ENCODE measurements around the gene TMEM91. TPM values are rescaled to one million over a fixed set of nuclear protein-coding genes. Genes with fewer than 3 reads are reported as not detected.

TMEM91 gene
- total and polyA plus RNA-seq, 2 of the 13 experiments (the other 11 are each of a cell fraction or from before 2014, with no cell fraction given) = 6.3 to 10.3 TPM

DNA sequence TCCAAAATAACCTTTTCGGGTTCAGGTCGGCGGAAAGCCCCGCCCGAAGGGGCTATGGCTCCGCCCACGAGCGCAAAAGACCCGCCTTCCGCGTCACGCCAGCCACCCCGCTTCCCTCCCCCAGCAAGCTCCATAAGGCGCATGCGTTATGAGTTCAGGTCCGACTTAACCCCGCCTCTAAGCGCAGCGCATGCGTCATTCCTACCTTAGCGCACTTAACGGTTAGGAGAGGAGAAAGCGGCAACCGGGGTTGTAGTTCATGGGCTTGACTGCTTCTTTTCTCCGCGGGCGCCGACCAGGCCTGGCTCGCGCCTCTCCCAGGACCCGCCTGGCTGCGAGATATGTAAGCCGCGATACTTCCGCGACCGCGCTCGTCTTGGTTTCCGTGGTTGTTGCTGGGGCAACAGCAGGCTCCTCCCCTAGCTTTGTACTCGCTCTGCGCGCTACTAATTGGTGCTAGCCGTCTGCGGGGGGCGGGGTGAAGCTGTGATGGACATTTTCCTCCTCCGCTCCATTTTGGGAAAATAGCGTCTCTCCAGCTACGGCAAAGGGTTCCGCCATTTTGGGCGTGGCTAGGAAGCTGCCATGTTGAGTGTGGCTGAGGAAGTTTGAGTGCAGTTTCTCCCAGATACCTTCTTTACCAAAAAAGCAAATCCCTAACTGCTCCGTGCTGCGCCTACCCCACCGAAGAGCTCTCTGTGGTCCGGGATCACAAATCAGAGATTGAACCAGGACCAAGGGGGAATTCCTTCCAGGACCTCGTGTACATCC lies 12.4 kb upstream of the TMEM91 start, which contains the start of gene B9D2 (continued):
- no peak for TF ChIP-seq ZIK1 (CRISPR knock-in tag; IDR thresholded peaks at IDR 0.05; ENCODE audit: borderline replicate concordance, low read depth)
- TF ChIP-seq SOX5 (CRISPR knock-in tag; IDR thresholded peaks at IDR 0.05; ENCODE audit: borderline replicate concordance) = no peak
- no peak for TF ChIP-seq ZNF577 (CRISPR knock-in tag; IDR thresholded peaks at IDR 0.05; ENCODE audit: borderline replicate concordance, low read depth)
- TF ChIP-seq ARNT (IDR thresholded peaks at IDR 0.05) = no peak
- TF ChIP-seq, protein P1, sequence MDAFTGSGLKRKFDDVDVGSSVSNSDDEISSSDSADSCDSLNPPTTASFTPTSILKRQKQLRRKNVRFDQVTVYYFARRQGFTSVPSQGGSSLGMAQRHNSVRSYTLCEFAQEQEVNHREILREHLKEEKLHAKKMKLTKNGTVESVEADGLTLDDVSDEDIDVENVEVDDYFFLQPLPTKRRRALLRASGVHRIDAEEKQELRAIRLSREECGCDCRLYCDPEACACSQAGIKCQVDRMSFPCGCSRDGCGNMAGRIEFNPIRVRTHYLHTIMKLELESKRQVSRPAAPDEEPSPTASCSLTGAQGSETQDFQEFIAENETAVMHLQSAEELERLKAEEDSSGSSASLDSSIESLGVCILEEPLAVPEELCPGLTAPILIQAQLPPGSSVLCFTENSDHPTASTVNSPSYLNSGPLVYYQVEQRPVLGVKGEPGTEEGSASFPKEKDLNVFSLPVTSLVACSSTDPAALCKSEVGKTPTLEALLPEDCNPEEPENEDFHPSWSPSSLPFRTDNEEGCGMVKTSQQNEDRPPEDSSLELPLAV (CRISPR knock-in tag; conservative IDR thresholded peaks at IDR 0.05; ENCODE audit: low read depth) = no peak
- peak; percentile 50 for TF ChIP-seq TAF15 (IDR thresholded peaks at IDR 0.05; ENCODE audit: low read depth, low read length, poor library complexity, severe bottlenecking)
- TF ChIP-seq, protein P2, sequence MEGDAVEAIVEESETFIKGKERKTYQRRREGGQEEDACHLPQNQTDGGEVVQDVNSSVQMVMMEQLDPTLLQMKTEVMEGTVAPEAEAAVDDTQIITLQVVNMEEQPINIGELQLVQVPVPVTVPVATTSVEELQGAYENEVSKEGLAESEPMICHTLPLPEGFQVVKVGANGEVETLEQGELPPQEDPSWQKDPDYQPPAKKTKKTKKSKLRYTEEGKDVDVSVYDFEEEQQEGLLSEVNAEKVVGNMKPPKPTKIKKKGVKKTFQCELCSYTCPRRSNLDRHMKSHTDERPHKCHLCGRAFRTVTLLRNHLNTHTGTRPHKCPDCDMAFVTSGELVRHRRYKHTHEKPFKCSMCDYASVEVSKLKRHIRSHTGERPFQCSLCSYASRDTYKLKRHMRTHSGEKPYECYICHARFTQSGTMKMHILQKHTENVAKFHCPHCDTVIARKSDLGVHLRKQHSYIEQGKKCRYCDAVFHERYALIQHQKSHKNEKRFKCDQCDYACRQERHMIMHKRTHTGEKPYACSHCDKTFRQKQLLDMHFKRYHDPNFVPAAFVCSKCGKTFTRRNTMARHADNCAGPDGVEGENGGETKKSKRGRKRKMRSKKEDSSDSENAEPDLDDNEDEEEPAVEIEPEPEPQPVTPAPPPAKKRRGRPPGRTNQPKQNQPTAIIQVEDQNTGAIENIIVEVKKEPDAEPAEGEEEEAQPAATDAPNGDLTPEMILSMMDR (CRISPR knock-in tag; IDR thresholded peaks at IDR 0.05) = no peak
- TF ChIP-seq ZSCAN9 (CRISPR knock-in tag; IDR thresholded peaks at IDR 0.05; ENCODE audit: borderline replicate concordance) = no peak
- no peak for TF ChIP-seq SRSF4 (IDR thresholded peaks at IDR 0.05; ENCODE audit: low read depth, low read length, poor library complexity, severe bottlenecking)
- TF ChIP-seq DR1 (CRISPR knock-in tag; IDR thresholded peaks at IDR 0.05) = 0 out of 2 replicates have a peak, but pooled peaks have one; percentile 22
- TF ChIP-seq, protein P3, sequence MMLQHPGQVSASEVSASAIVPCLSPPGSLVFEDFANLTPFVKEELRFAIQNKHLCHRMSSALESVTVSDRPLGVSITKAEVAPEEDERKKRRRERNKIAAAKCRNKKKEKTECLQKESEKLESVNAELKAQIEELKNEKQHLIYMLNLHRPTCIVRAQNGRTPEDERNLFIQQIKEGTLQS (CRISPR knock-in tag; IDR thresholded peaks at IDR 0.05) = no peak
- TF ChIP-seq MTERF4 (CRISPR knock-in tag; IDR thresholded peaks at IDR 0.05) = no peak
- TF ChIP-seq, protein P4, sequence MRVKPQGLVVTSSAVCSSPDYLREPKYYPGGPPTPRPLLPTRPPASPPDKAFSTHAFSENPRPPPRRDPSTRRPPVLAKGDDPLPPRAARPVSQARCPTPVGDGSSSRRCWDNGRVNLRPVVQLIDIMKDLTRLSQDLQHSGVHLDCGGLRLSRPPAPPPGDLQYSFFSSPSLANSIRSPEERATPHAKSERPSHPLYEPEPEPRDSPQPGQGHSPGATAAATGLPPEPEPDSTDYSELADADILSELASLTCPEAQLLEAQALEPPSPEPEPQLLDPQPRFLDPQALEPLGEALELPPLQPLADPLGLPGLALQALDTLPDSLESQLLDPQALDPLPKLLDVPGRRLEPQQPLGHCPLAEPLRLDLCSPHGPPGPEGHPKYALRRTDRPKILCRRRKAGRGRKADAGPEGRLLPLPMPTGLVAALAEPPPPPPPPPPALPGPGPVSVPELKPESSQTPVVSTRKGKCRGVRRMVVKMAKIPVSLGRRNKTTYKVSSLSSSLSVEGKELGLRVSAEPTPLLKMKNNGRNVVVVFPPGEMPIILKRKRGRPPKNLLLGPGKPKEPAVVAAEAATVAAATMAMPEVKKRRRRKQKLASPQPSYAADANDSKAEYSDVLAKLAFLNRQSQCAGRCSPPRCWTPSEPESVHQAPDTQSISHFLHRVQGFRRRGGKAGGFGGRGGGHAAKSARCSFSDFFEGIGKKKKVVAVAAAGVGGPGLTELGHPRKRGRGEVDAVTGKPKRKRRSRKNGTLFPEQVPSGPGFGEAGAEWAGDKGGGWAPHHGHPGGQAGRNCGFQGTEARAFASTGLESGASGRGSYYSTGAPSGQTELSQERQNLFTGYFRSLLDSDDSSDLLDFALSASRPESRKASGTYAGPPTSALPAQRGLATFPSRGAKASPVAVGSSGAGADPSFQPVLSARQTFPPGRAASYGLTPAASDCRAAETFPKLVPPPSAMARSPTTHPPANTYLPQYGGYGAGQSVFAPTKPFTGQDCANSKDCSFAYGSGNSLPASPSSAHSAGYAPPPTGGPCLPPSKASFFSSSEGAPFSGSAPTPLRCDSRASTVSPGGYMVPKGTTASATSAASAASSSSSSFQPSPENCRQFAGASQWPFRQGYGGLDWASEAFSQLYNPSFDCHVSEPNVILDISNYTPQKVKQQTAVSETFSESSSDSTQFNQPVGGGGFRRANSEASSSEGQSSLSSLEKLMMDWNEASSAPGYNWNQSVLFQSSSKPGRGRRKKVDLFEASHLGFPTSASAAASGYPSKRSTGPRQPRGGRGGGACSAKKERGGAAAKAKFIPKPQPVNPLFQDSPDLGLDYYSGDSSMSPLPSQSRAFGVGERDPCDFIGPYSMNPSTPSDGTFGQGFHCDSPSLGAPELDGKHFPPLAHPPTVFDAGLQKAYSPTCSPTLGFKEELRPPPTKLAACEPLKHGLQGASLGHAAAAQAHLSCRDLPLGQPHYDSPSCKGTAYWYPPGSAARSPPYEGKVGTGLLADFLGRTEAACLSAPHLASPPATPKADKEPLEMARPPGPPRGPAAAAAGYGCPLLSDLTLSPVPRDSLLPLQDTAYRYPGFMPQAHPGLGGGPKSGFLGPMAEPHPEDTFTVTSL (CRISPR knock-in tag; IDR thresholded peaks at IDR 0.05; ENCODE audit: borderline replicate concordance) = no peak
- no peak for TF ChIP-seq ATM (IDR thresholded peaks at IDR 0.05; ENCODE audit: borderline replicate concordance)
- no peak for TF ChIP-seq ZNF143 (CRISPR knock-in tag; IDR thresholded peaks at IDR 0.05)
- TF ChIP-seq, protein P5, sequence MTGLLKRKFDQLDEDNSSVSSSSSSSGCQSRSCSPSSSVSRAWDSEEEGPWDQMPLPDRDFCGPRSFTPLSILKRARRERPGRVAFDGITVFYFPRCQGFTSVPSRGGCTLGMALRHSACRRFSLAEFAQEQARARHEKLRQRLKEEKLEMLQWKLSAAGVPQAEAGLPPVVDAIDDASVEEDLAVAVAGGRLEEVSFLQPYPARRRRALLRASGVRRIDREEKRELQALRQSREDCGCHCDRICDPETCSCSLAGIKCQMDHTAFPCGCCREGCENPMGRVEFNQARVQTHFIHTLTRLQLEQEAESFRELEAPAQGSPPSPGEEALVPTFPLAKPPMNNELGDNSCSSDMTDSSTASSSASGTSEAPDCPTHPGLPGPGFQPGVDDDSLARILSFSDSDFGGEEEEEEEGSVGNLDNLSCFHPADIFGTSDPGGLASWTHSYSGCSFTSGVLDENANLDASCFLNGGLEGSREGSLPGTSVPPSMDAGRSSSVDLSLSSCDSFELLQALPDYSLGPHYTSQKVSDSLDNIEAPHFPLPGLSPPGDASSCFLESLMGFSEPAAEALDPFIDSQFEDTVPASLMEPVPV (CRISPR knock-in tag; IDR thresholded peaks at IDR 0.05) = no peak

All from HepG2 (cell line).